Dedifferentiated amniotic fluid mesenchymal stem cell (primary cell): ENCODE measurements around the gene AFMID.

ENCODE experiments used
- DNase-seq: peaks from one replicate; pipeline ENCODE4 v3.0.0-alpha.2; 2016; ENCODE audit errors: extremely low spot score

AFMID gene

DNA sequence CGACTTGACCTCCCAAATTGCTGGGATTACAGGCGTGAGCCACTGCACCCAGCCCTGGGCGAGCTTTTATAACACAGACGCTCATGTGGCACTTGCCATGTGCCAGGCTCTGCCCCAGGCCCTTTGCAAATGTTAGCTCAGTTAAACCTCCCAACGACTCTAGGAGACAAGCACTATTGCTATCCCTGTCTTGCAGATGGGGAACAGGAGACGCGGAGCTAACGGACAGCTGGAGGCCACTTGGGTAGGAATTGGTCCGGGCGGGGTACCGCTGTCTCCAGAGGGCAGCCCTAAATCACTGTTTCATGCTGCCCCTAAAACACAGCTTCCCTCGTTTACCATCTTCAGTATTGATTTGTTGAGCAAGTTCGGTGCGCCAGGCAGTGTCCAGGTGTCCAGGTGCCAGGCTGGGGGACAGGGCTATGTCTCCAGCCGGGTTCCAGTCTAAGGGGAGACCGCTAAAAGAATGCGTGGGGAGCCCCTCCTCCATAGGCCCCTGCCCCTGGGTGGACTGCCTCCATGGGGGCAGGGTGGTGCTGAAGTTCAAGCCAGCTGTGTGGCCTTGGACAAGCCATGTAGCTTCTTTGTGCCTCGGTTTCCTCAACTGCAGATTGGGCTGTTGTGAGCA is 68.0 kb downstream of the AFMID start:
- no peak for DNase-seq

DNA sequence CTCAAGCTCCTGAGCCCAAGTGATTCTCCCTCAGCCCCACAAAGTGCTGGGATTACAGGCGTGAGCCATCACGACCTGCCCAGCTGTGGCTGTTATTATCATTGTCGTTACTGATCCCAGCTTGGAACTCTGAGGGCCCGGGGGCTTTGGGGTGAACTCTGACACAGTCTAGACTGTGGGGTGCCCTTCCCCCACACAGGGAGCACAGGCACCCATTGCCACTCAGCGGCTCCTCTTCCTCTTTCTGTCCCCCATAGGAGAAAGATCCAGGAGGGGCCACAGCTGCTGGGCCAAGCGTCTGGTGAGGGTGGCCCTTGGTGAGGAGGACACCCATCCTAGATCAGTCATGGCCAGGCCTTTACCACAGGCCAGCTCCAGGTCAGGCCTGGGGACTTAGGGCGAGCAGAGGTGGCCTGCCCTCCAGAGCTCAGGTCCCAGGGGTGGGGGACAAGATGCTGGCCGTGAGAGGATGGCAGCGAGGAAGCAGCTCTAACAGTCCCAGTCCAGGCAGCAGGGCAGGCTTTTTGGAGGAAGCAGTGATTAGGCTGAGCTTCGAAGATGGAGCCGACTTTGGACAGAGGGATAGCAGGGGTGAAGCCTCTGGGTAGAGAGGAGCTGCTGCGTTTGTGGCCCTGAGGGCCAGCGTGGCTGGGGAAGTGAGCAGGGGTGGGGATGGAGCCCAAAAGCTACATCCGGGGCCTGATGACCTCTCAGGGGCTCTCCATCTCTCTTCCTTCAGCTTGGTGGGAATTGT is 69.0 kb downstream of the AFMID start:
- DNase-seq: no peak

- DNase-seq: no peak
These were observed 69.8 kb downstream of the AFMID start for GRCh38 chr17:78256707-78257591.
